Right renal cortex interstitium (tissue), 3 donors: Measurements from ENCODE around the gene DHRS7C. TPM values are rescaled to one million over a fixed set of nuclear protein-coding genes. Genes with fewer than 3 reads are reported as not detected.

ENCODE experiments used
- DNase-seq, 3 donors: peaks; one replicate each; pipeline ENCODE4 v3.0.0-alpha.2; 2013; ENCODE audit warnings: low read depth in 3 of 3, low spot score in 2 of 3
- polyA plus RNA-seq, 3 donors: library from polyadenylated mRNA; unstranded; fragments of 120-200 nt; gene quantifications; one replicate each; pipeline ENCODE4 v1.2.1, GENCODE V29; 2013; ENCODE audit not compliant: insufficient read length in 3 of 3

Gene DHRS7C
- polyA plus RNA-seq, 3 donors, result not detected

GRCh38 chr17:9768381-9768934 lies 22.9 kb downstream of the DHRS7C start:
- no peak for DNase-seq

- no peak for DNase-seq
These were observed 23.9 kb downstream of the DHRS7C start for GRCh38 chr17:9767432-9767991.

- no peak for DNase-seq
These were observed 24.4 kb downstream of the DHRS7C start for GRCh38 chr17:9766970-9767369.

- no peak for DNase-seq
These were observed 26.1 kb downstream of the DHRS7C start for GRCh38 chr17:9765322-9765721.

GRCh38 chr17:9763643-9764042 lies 27.7 kb downstream of the DHRS7C start:
- no peak for DNase-seq

- no peak for DNase-seq
These were observed 31.1 kb downstream of the DHRS7C start for GRCh38 chr17:9760266-9760665.

GRCh38 chr17:9755083-9755482 lies 36.3 kb downstream of the DHRS7C start:
- DNase-seq, result no peak

GRCh38 chr17:9750524-9750923 lies 40.9 kb downstream of the DHRS7C start:
- DNase-seq, result no peak

GRCh38 chr17:9729735-9730420 lies 61.5 kb downstream of the DHRS7C start:
- DNase-seq, result no peak

- peak in 2 of 3 donors; percentile 29 to 58 for DNase-seq
These were observed 62.2 kb downstream of the DHRS7C start for GRCh38 chr17:9729034-9729650.

- no peak for DNase-seq
These were observed 62.8 kb downstream of the DHRS7C start for GRCh38 chr17:9728564-9728963.

GRCh38 chr17:9728005-9728404 lies 63.4 kb downstream of the DHRS7C start:
- no peak for DNase-seq

- DNase-seq, result no peak
These were observed 65.1 kb downstream of the DHRS7C start for GRCh38 chr17:9726291-9726690.

- no peak for DNase-seq
These were observed 65.8 kb downstream of the DHRS7C start for GRCh38 chr17:9725575-9725974.

Other genes with a start within 250 kb of the DHRS7C start
- gene STX8, start 215.8 kb downstream of the DHRS7C start, polyA plus RNA-seq, result 10 to 100 TPM; 72.6 to 77.0 (median 76.8) TPM
- 1 to 10 TPM; 2.6 to 3.6 (median 2.7) TPM for gene CFAP52, start 214.9 kb downstream of the DHRS7C start, polyA plus RNA-seq
- 1 to 10 TPM; 5.7 to 7.0 (median 6.2) TPM for gene USP43, start 146.1 kb downstream of the DHRS7C start, polyA plus RNA-seq
- not detected for gene GSG1L2, start 30.5 kb upstream of the DHRS7C start, polyA plus RNA-seq
- gene GLP2R, start 34.3 kb upstream of the DHRS7C start, polyA plus RNA-seq, result under 1 TPM in 2 of 3 donors, not detected in 1; 0.03 to 0.08 TPM
- under 1 TPM; 0.22 to 0.37 (median 0.22) TPM for gene RCVRN, start 113.7 kb upstream of the DHRS7C start, polyA plus RNA-seq